Measurements from ENCODE around the gene BAIAP2. TPM values are rescaled to one million over a fixed set of nuclear protein-coding genes. Genes with fewer than 3 reads are reported as not detected.
A peak's percentile ranks its signal among the peaks of the same experiment; 100 is the strongest.

BAIAP2 gene
- polyA plus RNA-seq, 3 donors, result 8.6 to 17.0 (median 11.2) TPM

DNA sequence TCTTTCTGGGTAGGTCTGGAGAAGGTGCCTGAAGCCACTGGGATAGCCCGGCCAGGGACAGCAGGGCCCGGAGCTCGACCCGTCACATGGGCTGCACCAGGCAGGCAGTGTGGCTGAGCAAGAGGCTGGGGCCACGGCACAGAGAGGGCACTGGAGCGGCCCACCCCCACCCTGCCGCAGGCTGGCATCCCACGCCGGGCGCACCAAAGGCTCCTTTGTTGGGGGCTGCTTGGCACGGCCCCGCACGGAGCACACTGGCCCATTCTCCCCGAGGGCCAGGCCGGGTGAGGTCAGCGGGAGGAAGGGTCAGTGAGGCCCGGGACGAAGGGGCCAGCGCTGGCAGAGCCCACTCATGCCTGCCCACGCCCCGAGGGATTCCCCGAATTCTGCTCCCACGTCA lies 93.8 kb downstream of the BAIAP2 start:
- no peak overlapping the region for H3K27ac ChIP-seq (ENCODE audit: low read depth in 1 of 2, low read length in 2 of 2)
- peaks cover 7 to 8% of the 10 kb centered on the region in 2 donors for H3K36me3 Mint-ChIP-seq
- DNase-seq, result no peak
- no peaks in the 10 kb centered on the region for H3K27me3 ChIP-seq (ENCODE audit: control insufficient read depth in 2 of 2, insufficient read depth in 2 of 2, low read length in 2 of 2)
- H4K20me1 ChIP-seq (ENCODE audit: insufficient read depth, low read length), result peaks cover 43% of the 10 kb centered on the region
- no peak overlapping the region for H2AFZ ChIP-seq (ENCODE audit: insufficient read depth, low read depth, low read length, poor library complexity, severe bottlenecking)
- 96% methylated on average over 21 of the region's 23 CpGs for WGBS (ENCODE audit: insufficient coverage)
- no peak overlapping the region for H3K9ac ChIP-seq (ENCODE audit: insufficient read depth, low read length, poor library complexity, severe bottlenecking)
- H3K9me3 ChIP-seq (replicated peaks in 1 of 2; ENCODE audit: control insufficient read depth in 1 of 2, insufficient read depth in 1 of 2, low read length in 2 of 2), result no peaks in the 10 kb centered on the region
- no peak overlapping the region for H3K4me3 Mint-ChIP-seq
- peaks cover 0 to 7% (median 0%) of the 10 kb centered on the region in 3 donors for H3K27me3 Mint-ChIP-seq (ENCODE audit: low read depth in 3 of 3)
- H3K4me3 ChIP-seq (replicated peaks in 1 of 3; ENCODE audit: low read depth in 2 of 3, low read length in 3 of 3), result no peak overlapping the region
- H3K4me1 ChIP-seq (ENCODE audit: control insufficient read depth in 1 of 2, insufficient read depth in 2 of 2, low read length in 2 of 2), result no peaks in the 10 kb centered on the region
- no peaks in the 10 kb centered on the region for H3K79me2 ChIP-seq (ENCODE audit: insufficient read depth, low read length)
- no peaks in the 10 kb centered on the region for H3K9me3 Mint-ChIP-seq
- intact Hi-C loops (cut with micrococcal nuclease), result no loop called here
- H3K4me2 ChIP-seq (replicated peaks; ENCODE audit: extremely low read depth, low read length, poor library complexity, severe bottlenecking), result no peak overlapping the region
- peaks cover 6 to 13% of the 10 kb centered on the region in 2 donors for H3K36me3 ChIP-seq (replicated peaks in 1 of 2; ENCODE audit: control insufficient read depth in 1 of 2, insufficient read depth in 2 of 2, low read length in 2 of 2)
- TF ChIP-seq, protein P1, sequence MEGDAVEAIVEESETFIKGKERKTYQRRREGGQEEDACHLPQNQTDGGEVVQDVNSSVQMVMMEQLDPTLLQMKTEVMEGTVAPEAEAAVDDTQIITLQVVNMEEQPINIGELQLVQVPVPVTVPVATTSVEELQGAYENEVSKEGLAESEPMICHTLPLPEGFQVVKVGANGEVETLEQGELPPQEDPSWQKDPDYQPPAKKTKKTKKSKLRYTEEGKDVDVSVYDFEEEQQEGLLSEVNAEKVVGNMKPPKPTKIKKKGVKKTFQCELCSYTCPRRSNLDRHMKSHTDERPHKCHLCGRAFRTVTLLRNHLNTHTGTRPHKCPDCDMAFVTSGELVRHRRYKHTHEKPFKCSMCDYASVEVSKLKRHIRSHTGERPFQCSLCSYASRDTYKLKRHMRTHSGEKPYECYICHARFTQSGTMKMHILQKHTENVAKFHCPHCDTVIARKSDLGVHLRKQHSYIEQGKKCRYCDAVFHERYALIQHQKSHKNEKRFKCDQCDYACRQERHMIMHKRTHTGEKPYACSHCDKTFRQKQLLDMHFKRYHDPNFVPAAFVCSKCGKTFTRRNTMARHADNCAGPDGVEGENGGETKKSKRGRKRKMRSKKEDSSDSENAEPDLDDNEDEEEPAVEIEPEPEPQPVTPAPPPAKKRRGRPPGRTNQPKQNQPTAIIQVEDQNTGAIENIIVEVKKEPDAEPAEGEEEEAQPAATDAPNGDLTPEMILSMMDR (IDR thresholded peaks at IDR 0.05), result no peak
- no peaks in the 10 kb centered on the region for H3K4me1 Mint-ChIP-seq
- H3K27ac Mint-ChIP-seq, result no peak overlapping the region

DNA sequence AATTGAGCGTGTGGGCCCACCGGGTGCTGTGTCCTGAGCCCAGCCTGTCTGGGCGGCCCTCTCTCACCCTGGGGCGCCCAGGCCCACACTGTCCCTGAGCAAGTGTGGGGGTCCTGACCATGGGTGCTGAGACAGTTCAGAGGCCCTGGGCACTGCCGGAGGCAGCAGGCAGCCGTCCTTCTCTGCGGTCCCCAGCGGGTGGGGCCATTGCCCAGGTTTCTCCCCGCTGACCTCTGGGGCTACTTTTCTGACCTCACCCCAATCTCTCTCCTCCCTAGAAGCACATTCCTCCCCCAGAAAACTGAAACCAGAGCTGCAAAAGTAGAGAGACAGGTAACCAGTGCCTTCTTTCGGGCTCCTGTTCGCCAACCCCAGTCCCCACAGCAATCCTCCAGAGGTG lies 94.3 kb downstream of the BAIAP2 start:
- intact Hi-C loops (cut with micrococcal nuclease), result no loop called here
- TF ChIP-seq, protein P1 (IDR thresholded peaks at IDR 0.05), result peak; percentile 6

More for the DNA sequence above, 94.3 kb downstream of the BAIAP2 start:
- H3K4me3 ChIP-seq (replicated peaks in 1 of 3; ENCODE audit: low read depth in 2 of 3, low read length in 3 of 3), result no peak overlapping the region
- H3K27me3 ChIP-seq (ENCODE audit: control insufficient read depth in 2 of 2, insufficient read depth in 2 of 2, low read length in 2 of 2), result no peaks in the 10 kb centered on the region
- Mint-ChIP-seq H3K9me3 (no peaks in the 10 kb centered on the region), H3K36me3 (peaks cover 4 to 10% of the 10 kb centered on the region in 2 donors), H3K27ac (peak overlapping the region in 2 of 7 donors; percentile 3 to 77), H3K4me1 (no peaks in the 10 kb centered on the region), H3K27me3 (ENCODE audit: low read depth in 3 of 3) (peaks cover 0 to 7% (median 0%) of the 10 kb centered on the region in 3 donors), H3K4me3 (no peak overlapping the region)
- H4K20me1 ChIP-seq (ENCODE audit: insufficient read depth, low read length), result peaks cover 47% of the 10 kb centered on the region
- no peak overlapping the region for H3K9ac ChIP-seq (ENCODE audit: insufficient read depth, low read length, poor library complexity, severe bottlenecking)
- no peak overlapping the region for H3K4me2 ChIP-seq (replicated peaks; ENCODE audit: extremely low read depth, low read length, poor library complexity, severe bottlenecking)
- no peaks in the 10 kb centered on the region for H3K9me3 ChIP-seq (replicated peaks in 1 of 2; ENCODE audit: control insufficient read depth in 1 of 2, insufficient read depth in 1 of 2, low read length in 2 of 2)
- WGBS (ENCODE audit: insufficient coverage), result 97% methylated on average over 11 of the region's 11 CpGs
- H3K36me3 ChIP-seq (replicated peaks in 1 of 2; ENCODE audit: control insufficient read depth in 1 of 2, insufficient read depth in 2 of 2, low read length in 2 of 2), result peaks cover 4 to 13% of the 10 kb centered on the region in 2 donors
- DNase-seq, result no peak
- no peaks in the 10 kb centered on the region for H3K4me1 ChIP-seq (ENCODE audit: control insufficient read depth in 1 of 2, insufficient read depth in 2 of 2, low read length in 2 of 2)
- H3K79me2 ChIP-seq (ENCODE audit: insufficient read depth, low read length), result no peaks in the 10 kb centered on the region
- H3K27ac ChIP-seq (ENCODE audit: low read depth in 1 of 2, low read length in 2 of 2), result no peak overlapping the region
- H2AFZ ChIP-seq (ENCODE audit: insufficient read depth, low read depth, low read length, poor library complexity, severe bottlenecking), result no peak overlapping the region
